ENCODE results near the gene NBEAL2. TPM values are rescaled to one million over a fixed set of nuclear protein-coding genes. Genes with fewer than 3 reads are reported as not detected.
A peak's percentile ranks its signal among the peaks of the same experiment; 100 is the strongest.

The NBEAL2 gene
- total RNA-seq, 1 experiment from 2014 or later: 80.0 TPM

DNA sequence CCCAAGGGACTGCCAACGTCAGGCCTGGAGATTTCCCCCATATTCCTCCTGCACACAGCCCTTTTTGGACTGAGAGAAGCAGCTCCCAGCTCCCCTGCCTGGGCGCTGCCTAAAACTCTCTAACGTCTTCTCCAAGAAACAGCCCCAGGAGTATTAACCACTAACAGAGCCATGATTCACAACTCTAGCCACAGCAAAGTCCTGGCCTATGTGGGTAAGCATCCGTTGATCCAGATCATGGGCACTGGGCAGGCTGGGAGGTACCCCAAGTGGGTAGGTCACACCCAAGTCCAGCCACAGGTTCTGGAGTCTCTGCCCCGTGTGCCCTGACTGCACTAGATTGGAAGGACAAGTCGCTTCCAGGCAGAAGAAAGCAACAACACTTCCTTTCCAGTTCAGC lies 31.9 kb downstream of the NBEAL2 start:
- DNase-seq (ENCODE audit: low spot score) (no peak), ATAC-seq (no peak)
- H3K27ac Mint-ChIP-seq: peak overlapping the region; percentile 28; the same call in 1 of the 2 replicates
- ChIA-PET POLR2A (no interaction called here), CTCF (no interaction called here)
- peaks cover under 1% of the 10 kb centered on the region; the same call in 1 of the 2 replicates for H3K36me3 Mint-ChIP-seq
- H3K4me3 Mint-ChIP-seq: no peak overlapping the region
- H3K9me3 Mint-ChIP-seq: no peaks in the 10 kb centered on the region
- TF ChIP-seq, protein P1, sequence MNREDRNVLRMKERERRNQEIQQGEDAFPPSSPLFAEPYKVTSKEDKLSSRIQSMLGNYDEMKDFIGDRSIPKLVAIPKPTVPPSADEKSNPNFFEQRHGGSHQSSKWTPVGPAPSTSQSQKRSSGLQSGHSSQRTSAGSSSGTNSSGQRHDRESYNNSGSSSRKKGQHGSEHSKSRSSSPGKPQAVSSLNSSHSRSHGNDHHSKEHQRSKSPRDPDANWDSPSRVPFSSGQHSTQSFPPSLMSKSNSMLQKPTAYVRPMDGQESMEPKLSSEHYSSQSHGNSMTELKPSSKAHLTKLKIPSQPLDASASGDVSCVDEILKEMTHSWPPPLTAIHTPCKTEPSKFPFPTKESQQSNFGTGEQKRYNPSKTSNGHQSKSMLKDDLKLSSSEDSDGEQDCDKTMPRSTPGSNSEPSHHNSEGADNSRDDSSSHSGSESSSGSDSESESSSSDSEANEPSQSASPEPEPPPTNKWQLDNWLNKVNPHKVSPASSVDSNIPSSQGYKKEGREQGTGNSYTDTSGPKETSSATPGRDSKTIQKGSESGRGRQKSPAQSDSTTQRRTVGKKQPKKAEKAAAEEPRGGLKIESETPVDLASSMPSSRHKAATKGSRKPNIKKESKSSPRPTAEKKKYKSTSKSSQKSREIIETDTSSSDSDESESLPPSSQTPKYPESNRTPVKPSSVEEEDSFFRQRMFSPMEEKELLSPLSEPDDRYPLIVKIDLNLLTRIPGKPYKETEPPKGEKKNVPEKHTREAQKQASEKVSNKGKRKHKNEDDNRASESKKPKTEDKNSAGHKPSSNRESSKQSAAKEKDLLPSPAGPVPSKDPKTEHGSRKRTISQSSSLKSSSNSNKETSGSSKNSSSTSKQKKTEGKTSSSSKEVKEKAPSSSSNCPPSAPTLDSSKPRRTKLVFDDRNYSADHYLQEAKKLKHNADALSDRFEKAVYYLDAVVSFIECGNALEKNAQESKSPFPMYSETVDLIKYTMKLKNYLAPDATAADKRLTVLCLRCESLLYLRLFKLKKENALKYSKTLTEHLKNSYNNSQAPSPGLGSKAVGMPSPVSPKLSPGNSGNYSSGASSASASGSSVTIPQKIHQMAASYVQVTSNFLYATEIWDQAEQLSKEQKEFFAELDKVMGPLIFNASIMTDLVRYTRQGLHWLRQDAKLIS (CRISPR knock-in tag; IDR thresholded peaks at IDR 0.05; ENCODE audit: borderline replicate concordance): no peak
- TF ChIP-seq CTCF (IDR thresholded peaks at IDR 0.05) (no peak), CDX4 (CRISPR knock-in tag; IDR thresholded peaks at IDR 0.05; ENCODE audit: borderline replicate concordance) (no peak), IRF2 (CRISPR knock-in tag; IDR thresholded peaks at IDR 0.05; ENCODE audit: borderline replicate concordance, low read depth) (no peak), ZNF396 (CRISPR knock-in tag; IDR thresholded peaks at IDR 0.05; ENCODE audit: borderline replicate concordance) (no peak), NR3C1 (CRISPR knock-in tag; conservative IDR thresholded peaks at IDR 0.05; ENCODE audit: low read depth) (no peak)
- TF ChIP-seq, protein P2, sequence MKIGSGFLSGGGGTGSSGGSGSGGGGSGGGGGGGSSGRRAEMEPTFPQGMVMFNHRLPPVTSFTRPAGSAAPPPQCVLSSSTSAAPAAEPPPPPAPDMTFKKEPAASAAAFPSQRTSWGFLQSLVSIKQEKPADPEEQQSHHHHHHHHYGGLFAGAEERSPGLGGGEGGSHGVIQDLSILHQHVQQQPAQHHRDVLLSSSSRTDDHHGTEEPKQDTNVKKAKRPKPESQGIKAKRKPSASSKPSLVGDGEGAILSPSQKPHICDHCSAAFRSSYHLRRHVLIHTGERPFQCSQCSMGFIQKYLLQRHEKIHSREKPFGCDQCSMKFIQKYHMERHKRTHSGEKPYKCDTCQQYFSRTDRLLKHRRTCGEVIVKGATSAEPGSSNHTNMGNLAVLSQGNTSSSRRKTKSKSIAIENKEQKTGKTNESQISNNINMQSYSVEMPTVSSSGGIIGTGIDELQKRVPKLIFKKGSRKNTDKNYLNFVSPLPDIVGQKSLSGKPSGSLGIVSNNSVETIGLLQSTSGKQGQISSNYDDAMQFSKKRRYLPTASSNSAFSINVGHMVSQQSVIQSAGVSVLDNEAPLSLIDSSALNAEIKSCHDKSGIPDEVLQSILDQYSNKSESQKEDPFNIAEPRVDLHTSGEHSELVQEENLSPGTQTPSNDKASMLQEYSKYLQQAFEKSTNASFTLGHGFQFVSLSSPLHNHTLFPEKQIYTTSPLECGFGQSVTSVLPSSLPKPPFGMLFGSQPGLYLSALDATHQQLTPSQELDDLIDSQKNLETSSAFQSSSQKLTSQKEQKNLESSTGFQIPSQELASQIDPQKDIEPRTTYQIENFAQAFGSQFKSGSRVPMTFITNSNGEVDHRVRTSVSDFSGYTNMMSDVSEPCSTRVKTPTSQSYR (CRISPR knock-in tag; IDR thresholded peaks at IDR 0.05): no peak
- no peaks in the 10 kb centered on the region for H3K27me3 Mint-ChIP-seq (ENCODE audit: low read depth)
- H3K4me1 Mint-ChIP-seq: peaks cover 12% of the 10 kb centered on the region

DNA sequence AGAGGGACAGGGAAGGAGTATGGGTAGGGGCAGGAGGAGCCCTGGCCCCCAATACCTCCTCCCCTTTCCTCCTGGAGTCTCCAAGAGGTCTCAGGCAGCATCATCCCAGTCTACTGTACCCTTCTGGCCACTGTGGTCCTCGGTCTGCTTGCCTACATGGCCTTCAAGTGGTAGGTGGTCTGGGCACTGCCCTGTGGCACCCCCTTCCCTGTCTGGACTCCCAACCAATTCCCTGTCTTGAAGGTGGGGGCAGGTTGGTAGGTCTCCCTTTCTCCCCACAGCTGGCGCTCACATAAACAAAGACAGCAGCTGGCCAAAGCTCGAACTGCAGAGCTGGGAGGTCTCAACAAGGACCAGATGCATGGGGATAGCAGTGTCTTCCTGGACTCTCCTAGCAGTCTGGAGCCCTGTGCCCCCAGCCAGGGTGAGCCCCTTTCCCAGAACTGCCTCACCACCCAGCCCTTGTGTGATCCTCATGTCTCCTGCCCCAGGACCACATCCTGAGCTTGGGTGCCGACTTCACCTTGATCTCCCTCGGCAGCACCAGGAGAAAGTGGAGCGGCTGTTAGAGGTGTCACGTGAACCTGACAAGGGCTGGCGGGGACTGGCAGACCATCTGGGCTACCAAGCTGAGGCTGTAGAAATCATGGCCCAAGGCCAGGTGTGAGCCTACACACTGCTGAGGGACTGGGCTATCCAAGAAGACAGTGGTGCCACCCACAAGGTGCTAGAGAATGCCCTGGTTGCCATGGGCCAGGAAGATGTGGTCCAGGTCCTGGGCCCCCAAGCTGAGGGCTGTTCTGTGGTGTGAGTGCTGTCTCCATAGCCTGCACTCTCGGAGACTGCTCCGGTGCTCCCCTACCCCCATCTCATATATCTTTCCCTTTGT lies 33.1 kb downstream of the NBEAL2 start:
- ChIA-PET CTCF (no interaction called here), POLR2A (no interaction called here)
- H3K4me1 Mint-ChIP-seq: peaks cover 13% of the 10 kb centered on the region
- no peak overlapping the region for H3K4me3 Mint-ChIP-seq
- DNase-seq (ENCODE audit: low spot score): no peak
- ATAC-seq: no peak
- TF ChIP-seq NR3C1 (CRISPR knock-in tag; conservative IDR thresholded peaks at IDR 0.05; ENCODE audit: low read depth) (no peak), GTF2I (CRISPR knock-in tag; conservative IDR thresholded peaks at IDR 0.05) (no peak), CBFB (CRISPR knock-in tag; IDR thresholded peaks at IDR 0.05; ENCODE audit: low read depth) (no peak), CTCF (IDR thresholded peaks at IDR 0.05) (no peak), ZNF423 (CRISPR knock-in tag; IDR thresholded peaks at IDR 0.05) (no peak), ARID4B (CRISPR knock-in tag; IDR thresholded peaks at IDR 0.05; ENCODE audit: borderline replicate concordance) (no peak)
- TF ChIP-seq, protein P3, sequence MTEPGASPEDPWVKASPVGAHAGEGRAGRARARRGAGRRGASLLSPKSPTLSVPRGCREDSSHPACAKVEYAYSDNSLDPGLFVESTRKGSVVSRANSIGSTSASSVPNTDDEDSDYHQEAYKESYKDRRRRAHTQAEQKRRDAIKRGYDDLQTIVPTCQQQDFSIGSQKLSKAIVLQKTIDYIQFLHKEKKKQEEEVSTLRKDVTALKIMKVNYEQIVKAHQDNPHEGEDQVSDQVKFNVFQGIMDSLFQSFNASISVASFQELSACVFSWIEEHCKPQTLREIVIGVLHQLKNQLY (CRISPR knock-in tag; IDR thresholded peaks at IDR 0.05): no peak
- no peaks in the 10 kb centered on the region for H3K9me3 Mint-ChIP-seq
- no peak overlapping the region for H3K27ac Mint-ChIP-seq
- no peaks in the 10 kb centered on the region for H3K27me3 Mint-ChIP-seq (ENCODE audit: low read depth)
- peaks cover 7% of the 10 kb centered on the region for H3K36me3 Mint-ChIP-seq

All from WTC11 (cell line).